HG03469 (cell line): ENCODE data around the gene ANKRD13A.
"Not testable (repeated sequence)": the region's sequence is repeated elsewhere in the genome, so short reads cannot be mapped to it uniquely, and the experiment has no call there.

Experiments
- ATAC-seq: cut with Tn5 transposase; IDR thresholded peaks from one replicate; pipeline ENCODE4 v1.9.1; 2021; ENCODE audit warnings: mild to moderate bottlenecking, moderate library complexity, moderate number of reproducible peaks; ENCODE audit not compliant: unreplicated experiment

Gene ANKRD13A

GRCh38 chr12:110006115-110006514 lies 6.9 kb downstream of the ANKRD13A start:
- ATAC-seq = no peak

GRCh38 chr12:110007881-110008280 lies 8.7 kb downstream of the ANKRD13A start:
- ATAC-seq = no peak

GRCh38 chr12:110008681-110009398 lies 9.6 kb downstream of the ANKRD13A start:
- not testable (repeated sequence) for ATAC-seq

GRCh38 chr12:110010853-110011723 lies 11.9 kb downstream of the ANKRD13A start:
- ATAC-seq = no peak

GRCh38 chr12:110012137-110012536 lies 12.9 kb downstream of the ANKRD13A start:
- ATAC-seq = no peak

- no peak for ATAC-seq
Measured at GRCh38 chr12:110012659-110013058, 13.4 kb downstream of the ANKRD13A start.

GRCh38 chr12:110015132-110015531 lies 15.9 kb downstream of the ANKRD13A start:
- ATAC-seq = no peak

GRCh38 chr12:110020956-110021355 lies 21.7 kb downstream of the ANKRD13A start:
- ATAC-seq = no peak

GRCh38 chr12:110023059-110023980 lies 24.1 kb downstream of the ANKRD13A start:
- ATAC-seq = no peak

- ATAC-seq = no peak
Measured at GRCh38 chr12:110024051-110024450, 24.8 kb downstream of the ANKRD13A start.

GRCh38 chr12:110028323-110028722 lies 29.1 kb downstream of the ANKRD13A start:
- ATAC-seq = no peak

GRCh38 chr12:110029290-110029815 lies 30.1 kb downstream of the ANKRD13A start:
- ATAC-seq = no peak

- no peak for ATAC-seq
Measured at GRCh38 chr12:110033888-110034287, 34.7 kb downstream of the ANKRD13A start.

GRCh38 chr12:110035534-110036104 lies 36.4 kb downstream of the ANKRD13A start:
- ATAC-seq = no peak

- no peak for ATAC-seq
Measured at GRCh38 chr12:110037315-110037714, 38.1 kb downstream of the ANKRD13A start.

GRCh38 chr12:110038741-110039084 lies 39.5 kb downstream of the ANKRD13A start:
- ATAC-seq = no peak

GRCh38 chr12:110039085-110039807 lies 40.0 kb downstream of the ANKRD13A start:
- ATAC-seq = no peak

GRCh38 chr12:110042264-110042663 lies 43.0 kb downstream of the ANKRD13A start:
- ATAC-seq = no peak

GRCh38 chr12:110046451-110047187 lies 47.4 kb downstream of the ANKRD13A start:
- ATAC-seq = no peak
